Common myeloid progenitor, CD34-positive (primary cell): ENCODE measurements around the gene INHBC.

Experiments used
- CTCF ChIA-PET: fragments of 350-600 bp; sonication (Branson Sonifier 250); formaldehyde crosslinking; loops from one replicate; lab custom pipeline; 2021; ENCODE audit warnings: antibody characterized with exemption; lab: Charles Lee
- POLR2A ChIA-PET: fragments of 350-600 bp; sonication (Branson Sonifier 250); formaldehyde crosslinking; loops from one replicate; lab custom pipeline; 2021; ENCODE audit warnings: antibody characterized with exemption; lab: Charles Lee
- DNase-seq, 3 donors: peaks; one replicate each; pipeline versions ENCODE4 v3.0.0 to v3.0.0-alpha.2; 2013
- H3K27ac ChIP-seq, 2 experiments: 1 replicate in 1 of 2; 2 replicates in 1 of 2; pipeline ENCODE4 v1.7.0; 2013; ENCODE audit warnings: inconsistent platforms in 2 of 2, low read length in 2 of 2, mild to moderate bottlenecking in 2 of 2, low read depth in 1 of 2, moderate library complexity in 1 of 2; ENCODE audit not compliant: severe bottlenecking in 2 of 2, insufficient read depth in 1 of 2, poor library complexity in 1 of 2
- H3K27me3 ChIP-seq, 5 experiments: replicated peaks in 2 of 5; 1 replicate in 3 of 5; 2 replicates in 2 of 5; pipeline versions ENCODE4 v1.6.1 to v1.7.0; 2013; ENCODE audit warnings: low read length in 4 of 5, mild to moderate bottlenecking in 2 of 5, moderate library complexity in 2 of 5, inconsistent platforms in 1 of 5; ENCODE audit not compliant: insufficient read depth in 5 of 5, control insufficient read depth in 4 of 5
- H3K36me3 ChIP-seq, 4 experiments: 1 replicate in 2 of 4; 2 replicates in 2 of 4; pipeline versions ENCODE4 v1.6.1 to v1.7.0; 2013; ENCODE audit warnings: low read length in 3 of 4, control low read depth in 1 of 4, mild to moderate bottlenecking in 1 of 4; ENCODE audit not compliant: control insufficient read depth in 4 of 4, insufficient read depth in 4 of 4
- H3K4me1 ChIP-seq, 4 experiments: 1 replicate in 3 of 4; 2 replicates in 1 of 4; pipeline versions ENCODE4 v1.6.1 to v1.7.1; 2013; ENCODE audit warnings: low read length in 3 of 4, mild to moderate bottlenecking in 3 of 4, control low read depth in 1 of 4, inconsistent platforms in 1 of 4, moderate library complexity in 1 of 4; ENCODE audit not compliant: control insufficient read depth in 4 of 4, insufficient read depth in 4 of 4; ENCODE audit errors: control extremely low read depth in 1 of 4
- H3K4me3 ChIP-seq, 7 experiments: 1 replicate in 4 of 7; 2 replicates in 3 of 7; pipeline versions ENCODE4 v1.5.1 to v1.7.0; 2013; ENCODE audit warnings: mild to moderate bottlenecking in 7 of 7, low read length in 6 of 7, moderate library complexity in 6 of 7, inconsistent platforms in 2 of 7, low read depth in 2 of 7, control low read depth in 1 of 7; ENCODE audit not compliant: insufficient read depth in 4 of 7, control insufficient read depth in 1 of 7; ENCODE audit errors: extremely low read depth in 1 of 7
- H3K9me3 ChIP-seq, 5 experiments: 1 replicate in 4 of 5; 2 replicates in 1 of 5; pipeline versions ENCODE4 v1.6.1 to v1.7.1; 2013; ENCODE audit warnings: low read length in 4 of 5, mild to moderate bottlenecking in 2 of 5, inconsistent platforms in 1 of 5, low read depth in 1 of 5, moderate library complexity in 1 of 5; ENCODE audit not compliant: control insufficient read depth in 4 of 5, insufficient read depth in 2 of 5; ENCODE audit errors: control extremely low read depth in 1 of 5
- WGBS: methylation state at CpG from one replicate; pipeline ENCODE4 v1.1.5; 2013; ENCODE audit not compliant: insufficient coverage; 5-methylcytosine and 5-hydroxymethylcytosine counted together

INHBC gene

GRCh38 chr12:57469296-57470164 lies 34.9 kb downstream of the INHBC start:
- peaks cover 20 to 63% (median 51%) of the 10 kb centered on the region in 4 experiments for H3K36me3 ChIP-seq
- no peak for DNase-seq
- H3K9me3 ChIP-seq: no peaks in the 10 kb centered on the region
- H3K4me3 ChIP-seq: no peak overlapping the region
- H3K27me3 ChIP-seq: no peaks in the 10 kb centered on the region
- H3K27ac ChIP-seq: no peak overlapping the region
- peaks cover 0 to 3% (median under 1%) of the 10 kb centered on the region in 4 experiments for H3K4me1 ChIP-seq
- POLR2A ChIA-PET: interaction anchor here (0.7 to 0.8 kb wide), 2 partner anchors 10 to 13 kb away, joined by 3 read pairs; partner anchors contain the start of gene ARHGAP9
- CTCF ChIA-PET: interaction anchor here (1.0 to 16.7 kb wide), 4 partner anchors 7 to 76 kb away, joined by 3 to 184 read pairs (median 6); partner anchors contain the start of genes ARHGAP9 and GLI1
- 90% methylated on average over 9 of the region's 10 CpGs for WGBS

GRCh38 chr12:57470286-57470969 lies 35.8 kb downstream of the INHBC start:
- WGBS: 96% methylated on average over 11 of the region's 14 CpGs
- Histone ChIP-seq H3K4me3 (no peak overlapping the region), H3K4me1 (peaks cover 3 to 8% (median 5%) of the 10 kb centered on the region in 4 experiments), H3K27ac (no peak overlapping the region), H3K27me3 (no peaks in the 10 kb centered on the region), H3K9me3 (no peaks in the 10 kb centered on the region), H3K36me3 (peaks cover 20 to 72% (median 58%) of the 10 kb centered on the region in 4 experiments)
- DNase-seq: no peak
- ChIA-PET POLR2A (interaction anchor here (0.7 kb wide), 1 partner anchor 64 kb away, joined by 3 read pairs; no protein-coding TSS in a partner anchor), CTCF (interaction anchor here (1.0 to 16.7 kb wide), 6 partner anchors 8 to 75 kb away, joined by 3 to 184 read pairs (median 6); partner anchors contain the start of genes ARHGAP9, GLI1 and INHBE)

GRCh38 chr12:57470970-57471656 lies 36.5 kb downstream of the INHBC start:
- Histone ChIP-seq H3K27ac (no peak overlapping the region), H3K36me3 (peaks cover 20 to 73% (median 58%) of the 10 kb centered on the region in 4 experiments), H3K9me3 (no peaks in the 10 kb centered on the region), H3K4me3 (no peak overlapping the region), H3K27me3 (no peaks in the 10 kb centered on the region), H3K4me1 (peaks cover 3 to 15% (median 12%) of the 10 kb centered on the region in 4 experiments)
- WGBS: 100% methylated on average over 1 of the region's 4 CpGs
- DNase-seq: no peak
- CTCF ChIA-PET: interaction anchor here (1.0 to 16.7 kb wide), 6 partner anchors 9 to 16 kb away, joined by 4 to 184 read pairs (median 6); partner anchors contain the start of genes ARHGAP9, GLI1 and INHBE
- POLR2A ChIA-PET: interaction anchor here (0.7 kb wide), 1 partner anchor 64 kb away, joined by 3 read pairs; no protein-coding TSS in a partner anchor

- CTCF ChIA-PET: interaction anchor here (1.0 to 16.7 kb wide), 5 partner anchors 9 to 16 kb away, joined by 4 to 184 read pairs (median 5); partner anchors contain the start of genes GLI1 and INHBE
Measured at GRCh38 chr12:57471661-57472060, 37.1 kb downstream of the INHBC start.

GRCh38 chr12:57472391-57472790 lies 37.8 kb downstream of the INHBC start:
- Histone ChIP-seq H3K27ac (peak overlapping the region in 1 of 2 experiments; percentile 6), H3K9me3 (no peaks in the 10 kb centered on the region), H3K27me3 (no peaks in the 10 kb centered on the region), H3K4me3 (no peak overlapping the region), H3K36me3 (peaks cover 20 to 73% (median 58%) of the 10 kb centered on the region in 4 experiments), H3K4me1 (peaks cover 3 to 28% (median 23%) of the 10 kb centered on the region in 4 experiments)
- WGBS: 100% methylated on average over 3 of the region's 3 CpGs
- no peak for DNase-seq
- CTCF ChIA-PET: interaction anchor here (1.0 to 16.7 kb wide), 5 partner anchors 8 to 21 kb away, joined by 3 to 184 read pairs (median 4); partner anchors contain the start of genes GLI1 and INHBE
- POLR2A ChIA-PET: no interaction called here

More at GRCh38 chr12:57471661-57472060, 37.1 kb downstream of the INHBC start:
- POLR2A ChIA-PET: no interaction called here
- Histone ChIP-seq H3K27me3 (no peaks in the 10 kb centered on the region), H3K4me1 (peaks cover 3 to 20% (median 17%) of the 10 kb centered on the region in 4 experiments), H3K4me3 (no peak overlapping the region), H3K36me3 (peaks cover 20 to 73% (median 58%) of the 10 kb centered on the region in 4 experiments), H3K9me3 (no peaks in the 10 kb centered on the region), H3K27ac (no peak overlapping the region)
- no peak for DNase-seq
- WGBS: 100% methylated on average over 3 of the region's 3 CpGs

- H3K4me1 ChIP-seq: peaks cover 6 to 36% (median 32%) of the 10 kb centered on the region in 4 experiments
Measured at GRCh38 chr12:57473392-57473791, 38.8 kb downstream of the INHBC start.

More at GRCh38 chr12:57473392-57473791, 38.8 kb downstream of the INHBC start:
- no peak overlapping the region for H3K27ac ChIP-seq
- ChIA-PET CTCF (interaction anchor here (0.8 to 16.7 kb wide), 6 partner anchors 11 to 152 kb away, joined by 3 to 184 read pairs (median 3); partner anchors contain the start of gene GLI1), POLR2A (no interaction called here)
- no peak for DNase-seq
- no peaks in the 10 kb centered on the region for H3K27me3 ChIP-seq
- peaks cover 20 to 65% (median 53%) of the 10 kb centered on the region in 4 experiments for H3K36me3 ChIP-seq
- H3K4me3 ChIP-seq: no peak overlapping the region
- H3K9me3 ChIP-seq: no peaks in the 10 kb centered on the region
- no CpG with 5 or more reads among the region's 3 CpGs for WGBS
